Loucy (cell line): ENCODE measurements around the gene OPRM1.
"Not testable (repeated sequence)": the region's sequence is repeated elsewhere in the genome, so short reads cannot be mapped to it uniquely, and the experiment has no call there.

Experiments used
- H2AFZ ChIP-seq: fragments of 200-600 bp; sonication (generic); 2 replicates; pipeline ENCODE4 v1.6.0; 2016; ENCODE audit warnings: antibody characterized with exemption, mild to moderate bottlenecking, low read length, moderate library complexity
- H3F3A ChIP-seq: fragments of 200-600 bp; 2 replicates; pipeline ENCODE4 v1.6.0; 2016; ENCODE audit warnings: antibody characterized with exemption, low read depth, mild to moderate bottlenecking
- H3K27me3 ChIP-seq: fragments of 200-600 bp; sonication (generic); 2 replicates; pipeline ENCODE4 v1.6.1; 2014; ENCODE audit warnings: low read length, mild to moderate bottlenecking; ENCODE audit not compliant: insufficient read depth, poor library complexity, severe bottlenecking
- H3K36me3 ChIP-seq: fragments of 200-600 bp; sonication (generic); 2 replicates; pipeline ENCODE4 v1.6.1; 2016; ENCODE audit warnings: low read length; ENCODE audit not compliant: insufficient read depth
- H3K4me1 ChIP-seq: fragments of 200-600 bp; sonication (generic); 2 replicates; pipeline ENCODE4 v1.5.1; 2014; ENCODE audit warnings: low read length, mild to moderate bottlenecking; ENCODE audit not compliant: insufficient read depth, poor library complexity, severe bottlenecking
- H3K4me2 ChIP-seq: fragments of 200-600 bp; sonication (generic); 2 replicates; pipeline ENCODE4 v1.6.0; 2014; ENCODE audit warnings: antibody characterized with exemption, low read length, low read depth, mild to moderate bottlenecking; ENCODE audit not compliant: poor library complexity, severe bottlenecking
- H3K4me3 ChIP-seq: fragments of 200-600 bp; sonication (generic); 2 replicates; pipeline ENCODE4 v1.5.1; 2014; ENCODE audit warnings: low read length, mild to moderate bottlenecking, mixed read lengths; ENCODE audit not compliant: poor library complexity, severe bottlenecking
- H3K79me2 ChIP-seq: fragments of 200-600 bp; sonication (generic); 2 replicates; pipeline ENCODE4 v1.6.1; 2014; ENCODE audit warnings: low read length; ENCODE audit not compliant: insufficient read depth
- H3K9ac ChIP-seq: fragments of 200-600 bp; sonication (generic); 2 replicates; pipeline ENCODE4 v1.6.0; 2014; ENCODE audit warnings: mild to moderate bottlenecking, low read depth, low read length, moderate library complexity; ENCODE audit not compliant: poor library complexity, severe bottlenecking
- H3K9me2 ChIP-seq: fragments of 200-600 bp; sonication (generic); replicated peaks from 2 replicates; pipeline ENCODE4 v1.6.1; 2016; ENCODE audit warnings: low read depth, low read length, mixed read lengths
- H3K9me3 ChIP-seq: fragments of 200-600 bp; sonication (generic); 2 replicates; pipeline ENCODE4 v1.6.1; 2014; ENCODE audit warnings: mild to moderate bottlenecking, antibody characterized with exemption, low read length, low read depth; ENCODE audit not compliant: insufficient read depth
- H4K20me1 ChIP-seq: fragments of 200-600 bp; sonication (generic); 2 replicates; pipeline ENCODE4 v1.6.0; 2014; ENCODE audit warnings: antibody characterized with exemption, low read length, mild to moderate bottlenecking; ENCODE audit not compliant: insufficient read depth, poor library complexity, severe bottlenecking
- CTCF ChIP-seq: fragments of 200-600 bp; sonication (generic); conservative IDR thresholded peaks from 2 replicates; pipeline ENCODE4 v1.5.1; 2014; ENCODE audit warnings: mild to moderate bottlenecking, antibody characterized with exemption, low read length
- EZH2phosphoT487 ChIP-seq: fragments of 200-600 bp; IDR thresholded peaks from 2 replicates; pipeline ENCODE4 v1.6.1; 2018; ENCODE audit warnings: antibody characterized with exemption, mild to moderate bottlenecking, moderate library complexity, borderline replicate concordance

Gene OPRM1

DNA sequence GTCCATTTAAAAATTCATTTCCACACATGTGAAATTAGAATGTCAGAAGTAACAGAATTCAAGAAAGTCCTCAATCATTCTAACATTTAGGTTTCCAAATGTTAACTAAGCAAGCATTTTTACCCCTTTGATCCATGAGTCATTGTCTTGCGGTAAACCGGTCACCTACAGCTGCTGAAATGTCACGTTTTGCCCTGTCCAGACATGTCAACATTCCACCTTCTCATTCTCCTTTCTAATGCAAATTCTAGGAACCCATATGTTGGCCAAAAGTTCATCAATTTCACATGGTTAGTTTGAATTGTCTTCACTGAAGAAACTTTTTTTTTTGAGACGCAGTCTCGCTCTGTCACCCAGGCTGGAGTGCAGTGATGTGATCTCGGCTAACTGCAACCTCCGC, 200.4 kb downstream of the OPRM1 start:
- Histone ChIP-seq H3K9me3 (no peaks in the 10 kb centered on the region), H3K4me2 (no peak overlapping the region), H4K20me1 (no peaks in the 10 kb centered on the region), H3F3A (0 out of 2 replicates have a peak, but pooled peaks cover 2% of the 10 kb centered on the region), H3K36me3 (no peaks in the 10 kb centered on the region), H3K79me2 (peaks cover 9% of the 10 kb centered on the region; the same call in 1 of the 2 replicates), H3K27me3 (no peaks in the 10 kb centered on the region), H3K4me3 (no peak overlapping the region), H3K4me1 (peaks cover 23% of the 10 kb centered on the region), H3K9me2 (no peaks in the 10 kb centered on the region), H2AFZ (no peak overlapping the region), H3K9ac (no peak overlapping the region)
- no peak for TF ChIP-seq CTCF
- TF ChIP-seq EZH2phosphoT487, result no peak

DNA sequence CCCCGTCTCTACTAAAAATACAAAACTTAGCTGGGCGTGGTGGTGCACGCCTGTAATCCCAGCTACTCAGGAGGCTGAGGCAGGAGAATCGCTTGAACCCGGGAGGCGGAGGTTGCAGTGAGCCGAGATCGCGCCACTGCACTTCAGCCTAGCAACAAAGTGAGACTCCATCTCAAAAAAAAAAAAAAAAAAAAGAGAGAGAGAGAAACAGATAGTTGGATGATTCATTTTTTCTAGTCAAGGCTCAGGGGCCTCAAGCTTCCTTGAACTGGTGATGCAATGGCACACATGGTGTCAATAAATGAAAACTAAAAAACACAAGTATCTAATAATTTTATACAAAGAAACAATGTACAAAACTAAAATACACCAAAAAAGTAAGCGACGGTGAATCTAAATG, 202.0 kb downstream of the OPRM1 start:
- not testable (repeated sequence) for H4K20me1 ChIP-seq
- peaks cover 36% of the 10 kb centered on the region for H3K4me1 ChIP-seq

DNA sequence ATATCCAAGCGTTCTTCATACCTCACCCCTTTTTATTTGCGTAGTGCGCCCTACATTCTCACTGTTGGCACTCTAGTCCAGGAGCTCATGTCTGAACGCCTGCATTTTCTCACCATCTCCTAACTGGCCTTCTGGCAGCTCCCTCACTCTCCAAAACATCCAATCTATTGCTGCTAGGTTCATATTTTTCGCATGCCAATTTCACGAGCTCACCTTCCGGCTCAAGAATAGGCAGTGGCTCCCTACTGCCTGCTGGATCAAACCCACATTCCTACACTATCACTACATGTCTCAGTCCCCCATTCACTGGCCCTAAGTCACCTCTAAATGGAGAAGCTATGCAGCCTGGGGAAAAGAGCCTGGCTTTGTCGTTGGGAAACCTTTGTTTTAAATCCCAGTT, 202.5 kb downstream of the OPRM1 start:
- Histone ChIP-seq H3F3A (0 out of 2 replicates have a peak, but pooled peaks cover 2% of the 10 kb centered on the region), H3K9ac (no peak overlapping the region), H3K4me1 (peaks cover 41% of the 10 kb centered on the region), H4K20me1 (no peaks in the 10 kb centered on the region), H3K79me2 (peaks cover 18% of the 10 kb centered on the region), H3K4me3 (no peak overlapping the region), H2AFZ (no peak overlapping the region), H3K27me3 (no peaks in the 10 kb centered on the region), H3K36me3 (no peaks in the 10 kb centered on the region), H3K9me3 (no peaks in the 10 kb centered on the region), H3K9me2 (no peaks in the 10 kb centered on the region), H3K4me2 (no peak overlapping the region)
- TF ChIP-seq CTCF (no peak), EZH2phosphoT487 (no peak)

More for the DNA sequence above, 202.0 kb downstream of the OPRM1 start:
- H3K4me2 ChIP-seq, result peak overlapping the region; percentile 29
- not testable (repeated sequence) for H3K9ac ChIP-seq, H3F3A ChIP-seq, H3K27me3 ChIP-seq, H2AFZ ChIP-seq, H3K9me2 ChIP-seq, H3K9me3 ChIP-seq, H3K4me3 ChIP-seq, H3K36me3 ChIP-seq
- H3K79me2 ChIP-seq, result peaks cover 18% of the 10 kb centered on the region; the same call in 1 of the 2 replicates

GRCh38 chr6:154242617-154243357, 203.7 kb downstream of the OPRM1 start:
- H3K27me3 ChIP-seq, result no peaks in the 10 kb centered on the region
- no peaks in the 10 kb centered on the region for H4K20me1 ChIP-seq
- no peaks in the 10 kb centered on the region for H3K9me3 ChIP-seq
- no peaks in the 10 kb centered on the region for H3K9me2 ChIP-seq
- H3F3A ChIP-seq, result 0 out of 2 replicates have a peak, but pooled peaks cover 2% of the 10 kb centered on the region
- TF ChIP-seq EZH2phosphoT487 (no peak), CTCF (no peak)
- no peak overlapping the region for H2AFZ ChIP-seq
- H3K4me3 ChIP-seq, result peak overlapping the region; percentile 15
- no peaks in the 10 kb centered on the region for H3K36me3 ChIP-seq
- peak overlapping the region; percentile 90 for H3K4me2 ChIP-seq
- H3K79me2 ChIP-seq, result peaks cover 18% of the 10 kb centered on the region
- H3K4me1 ChIP-seq, result peaks cover 53% of the 10 kb centered on the region
- no peak overlapping the region for H3K9ac ChIP-seq
